Measurements from ENCODE around the gene TAS2R39.
"Not testable (repeated sequence)": the region's sequence is repeated elsewhere in the genome, so short reads cannot be mapped to it uniquely, and the experiment has no call there.

TAS2R39 gene

DNA sequence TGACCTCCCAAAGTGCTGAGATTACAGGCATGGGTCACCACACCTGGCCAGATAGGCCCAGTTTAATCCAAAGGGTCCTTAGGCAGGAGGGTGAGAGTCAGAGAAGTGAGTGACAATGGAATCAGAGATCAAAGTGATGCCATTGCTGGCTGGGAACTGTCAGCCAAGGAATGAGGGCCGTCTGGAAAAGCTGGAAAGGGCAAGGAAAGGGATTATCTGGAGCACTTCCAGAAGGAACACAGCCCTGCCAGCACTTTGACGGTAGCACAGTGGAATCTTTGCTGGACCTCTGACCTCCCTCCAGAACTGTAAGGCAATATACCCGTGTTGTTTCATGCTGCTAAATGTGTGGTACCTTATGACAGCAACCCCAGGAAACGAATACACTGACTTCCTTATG lies 27.3 kb downstream of the TAS2R39 start:
- H3K79me2 ChIP-seq (ENCODE audit: insufficient read depth, low read length): no peaks in the 10 kb centered on the region
- H3F3A ChIP-seq (ENCODE audit: insufficient read depth): no peaks in the 10 kb centered on the region
- H3K27me3 ChIP-seq (ENCODE audit: low read length): no peaks in the 10 kb centered on the region
- no peaks in the 10 kb centered on the region for H4K20me1 ChIP-seq (ENCODE audit: low read depth, low read length)
- TF ChIP-seq, protein P1, sequence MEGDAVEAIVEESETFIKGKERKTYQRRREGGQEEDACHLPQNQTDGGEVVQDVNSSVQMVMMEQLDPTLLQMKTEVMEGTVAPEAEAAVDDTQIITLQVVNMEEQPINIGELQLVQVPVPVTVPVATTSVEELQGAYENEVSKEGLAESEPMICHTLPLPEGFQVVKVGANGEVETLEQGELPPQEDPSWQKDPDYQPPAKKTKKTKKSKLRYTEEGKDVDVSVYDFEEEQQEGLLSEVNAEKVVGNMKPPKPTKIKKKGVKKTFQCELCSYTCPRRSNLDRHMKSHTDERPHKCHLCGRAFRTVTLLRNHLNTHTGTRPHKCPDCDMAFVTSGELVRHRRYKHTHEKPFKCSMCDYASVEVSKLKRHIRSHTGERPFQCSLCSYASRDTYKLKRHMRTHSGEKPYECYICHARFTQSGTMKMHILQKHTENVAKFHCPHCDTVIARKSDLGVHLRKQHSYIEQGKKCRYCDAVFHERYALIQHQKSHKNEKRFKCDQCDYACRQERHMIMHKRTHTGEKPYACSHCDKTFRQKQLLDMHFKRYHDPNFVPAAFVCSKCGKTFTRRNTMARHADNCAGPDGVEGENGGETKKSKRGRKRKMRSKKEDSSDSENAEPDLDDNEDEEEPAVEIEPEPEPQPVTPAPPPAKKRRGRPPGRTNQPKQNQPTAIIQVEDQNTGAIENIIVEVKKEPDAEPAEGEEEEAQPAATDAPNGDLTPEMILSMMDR (IDR thresholded peaks at IDR 0.05; ENCODE audit: insufficient read depth, low read length, poor library complexity, severe bottlenecking): no peak
- no peak for TF ChIP-seq EZH2phosphoT487 (conservative IDR thresholded peaks at IDR 0.05; ENCODE audit: low read length)
- H3K9ac ChIP-seq (ENCODE audit: low read length): no peak overlapping the region
- no peaks in the 10 kb centered on the region for H3K9me2 ChIP-seq (replicated peaks; ENCODE audit: insufficient read depth, low read length)
- no peak overlapping the region for H3K4me2 ChIP-seq (ENCODE audit: low read depth, low read length, poor library complexity, severe bottlenecking)
- H2AFZ ChIP-seq (ENCODE audit: low read depth, low read length, severe bottlenecking): no peak overlapping the region
- no peak overlapping the region for H3K27ac ChIP-seq (ENCODE audit: low read depth, low read length)
- H3K9me3 ChIP-seq (ENCODE audit: insufficient read depth, low read length): no peaks in the 10 kb centered on the region
- H3K4me3 ChIP-seq (ENCODE audit: insufficient read depth, low read length, poor library complexity, severe bottlenecking): no peak overlapping the region
- no peaks in the 10 kb centered on the region for H3K36me3 ChIP-seq (ENCODE audit: low read length)

DNA sequence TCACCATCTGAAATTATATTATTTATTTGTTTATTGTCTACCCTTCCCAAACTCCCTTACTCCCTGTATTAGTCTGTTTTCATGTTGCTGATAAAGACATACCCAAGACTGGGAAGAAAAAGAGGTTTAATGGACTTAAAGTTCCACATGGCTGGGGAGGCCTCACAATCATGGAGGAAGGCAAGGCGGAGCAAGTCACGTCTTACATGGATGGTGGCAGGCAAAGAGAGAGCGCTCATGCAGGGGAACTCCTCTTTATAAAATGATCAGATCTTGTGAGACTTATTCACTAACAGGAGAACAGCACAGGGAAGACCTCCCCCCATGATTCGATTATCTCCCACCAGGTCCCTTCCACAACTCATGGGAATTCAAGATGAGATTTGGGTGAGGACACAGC lies 30.3 kb downstream of the TAS2R39 start:
- H3K4me2 ChIP-seq (ENCODE audit: low read depth, low read length, poor library complexity, severe bottlenecking); H4K20me1 ChIP-seq (ENCODE audit: low read depth, low read length); H3K27me3 ChIP-seq (ENCODE audit: low read length); H2AFZ ChIP-seq (ENCODE audit: low read depth, low read length, severe bottlenecking); H3K9ac ChIP-seq (ENCODE audit: low read length); H3K79me2 ChIP-seq (ENCODE audit: insufficient read depth, low read length); H3K9me2 ChIP-seq (replicated peaks; ENCODE audit: insufficient read depth, low read length); H3K36me3 ChIP-seq (ENCODE audit: low read length); H3K4me3 ChIP-seq (ENCODE audit: insufficient read depth, low read length, poor library complexity, severe bottlenecking); H3K9me3 ChIP-seq (ENCODE audit: insufficient read depth, low read length); H3F3A ChIP-seq (ENCODE audit: insufficient read depth); H3K27ac ChIP-seq (ENCODE audit: low read depth, low read length): not testable (repeated sequence)

DNA sequence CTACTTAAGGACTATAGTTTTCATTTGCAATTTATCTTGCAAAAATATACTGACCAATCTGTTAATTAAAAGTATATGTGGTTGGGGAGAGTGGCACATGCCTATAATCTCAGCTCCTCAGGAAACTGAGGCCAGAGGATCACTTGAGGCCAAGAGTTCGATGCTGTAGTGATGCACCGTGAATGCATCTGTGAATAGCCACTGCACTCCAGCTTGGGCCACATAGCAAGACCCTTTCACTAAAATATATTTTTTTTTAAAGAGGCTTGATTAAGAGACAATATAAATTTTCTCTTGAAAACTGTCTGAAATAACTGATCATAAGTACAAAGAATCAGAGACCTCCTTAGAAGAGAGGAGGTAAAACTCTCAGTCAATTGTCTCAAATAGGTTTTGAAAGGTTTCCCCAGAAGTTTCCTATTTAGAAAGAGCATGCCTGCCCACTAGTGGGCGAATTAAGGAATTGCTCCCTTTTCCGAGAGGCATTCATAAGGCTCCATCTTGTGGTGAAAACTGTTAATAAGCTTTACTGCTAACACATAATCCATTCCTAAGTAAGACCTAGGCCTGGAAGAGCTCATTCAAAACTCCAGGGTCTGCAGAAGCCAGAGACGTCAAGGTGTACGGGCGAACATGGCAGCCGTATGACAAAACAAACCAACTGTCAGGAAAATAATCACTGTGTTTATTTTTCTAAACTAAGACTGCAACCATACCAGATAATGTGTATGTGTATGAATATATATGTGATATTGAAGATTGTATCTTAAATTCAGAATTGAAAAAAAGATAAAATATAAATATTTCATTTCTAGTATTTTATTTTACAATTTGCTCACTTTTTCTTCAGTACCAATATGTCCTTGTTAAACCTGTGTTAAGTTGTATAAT lies 31.8 kb downstream of the TAS2R39 start:
- H3K9ac ChIP-seq (ENCODE audit: low read length): no peak overlapping the region
- H3K79me2 ChIP-seq (ENCODE audit: insufficient read depth, low read length): no peaks in the 10 kb centered on the region
- no peaks in the 10 kb centered on the region for H3F3A ChIP-seq (ENCODE audit: insufficient read depth)
- H3K36me3 ChIP-seq (ENCODE audit: low read length): no peaks in the 10 kb centered on the region
- no peak overlapping the region for H3K4me2 ChIP-seq (ENCODE audit: low read depth, low read length, poor library complexity, severe bottlenecking)
- H2AFZ ChIP-seq (ENCODE audit: low read depth, low read length, severe bottlenecking): no peak overlapping the region
- H4K20me1 ChIP-seq (ENCODE audit: low read depth, low read length): no peaks in the 10 kb centered on the region
- TF ChIP-seq, protein P1 (IDR thresholded peaks at IDR 0.05; ENCODE audit: insufficient read depth, low read length, poor library complexity, severe bottlenecking): peak; percentile 98
- no peak for TF ChIP-seq EZH2phosphoT487 (conservative IDR thresholded peaks at IDR 0.05; ENCODE audit: low read length)
- no peak overlapping the region for H3K27ac ChIP-seq (ENCODE audit: low read depth, low read length)
- H3K4me3 ChIP-seq (ENCODE audit: insufficient read depth, low read length, poor library complexity, severe bottlenecking): no peak overlapping the region
- H3K27me3 ChIP-seq (ENCODE audit: low read length): no peaks in the 10 kb centered on the region
- no peaks in the 10 kb centered on the region for H3K9me2 ChIP-seq (replicated peaks; ENCODE audit: insufficient read depth, low read length)
- no peaks in the 10 kb centered on the region for H3K9me3 ChIP-seq (ENCODE audit: insufficient read depth, low read length)

DNA sequence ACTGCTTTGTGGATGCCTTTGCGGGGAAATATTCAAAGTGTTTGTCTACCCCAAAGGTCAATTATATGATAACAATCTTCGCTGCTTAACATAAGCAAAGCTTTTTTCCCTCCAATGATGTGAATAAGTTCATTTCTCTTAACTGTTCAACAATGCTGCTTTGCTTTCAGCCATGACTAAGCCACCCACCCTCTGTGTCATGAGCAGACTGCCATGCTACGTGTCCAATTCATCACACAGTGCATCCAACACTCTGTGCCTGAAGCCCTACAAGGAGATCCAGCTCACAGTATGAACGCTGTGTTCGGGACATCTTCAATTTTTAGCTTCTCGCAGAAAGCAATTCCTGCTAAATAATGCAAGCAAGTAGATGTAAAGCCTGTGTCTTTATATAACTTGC lies 32.9 kb downstream of the TAS2R39 start:
- Histone ChIP-seq H4K20me1 (ENCODE audit: low read depth, low read length) (no peaks in the 10 kb centered on the region), H3F3A (ENCODE audit: insufficient read depth) (no peaks in the 10 kb centered on the region), H3K9me2 (replicated peaks; ENCODE audit: insufficient read depth, low read length) (no peaks in the 10 kb centered on the region), H3K27ac (ENCODE audit: low read depth, low read length) (no peak overlapping the region), H3K36me3 (ENCODE audit: low read length) (no peaks in the 10 kb centered on the region), H3K9me3 (ENCODE audit: insufficient read depth, low read length) (no peaks in the 10 kb centered on the region), H3K27me3 (ENCODE audit: low read length) (no peaks in the 10 kb centered on the region), H3K9ac (ENCODE audit: low read length) (no peak overlapping the region), H3K4me2 (ENCODE audit: low read depth, low read length, poor library complexity, severe bottlenecking) (no peak overlapping the region), H3K4me3 (ENCODE audit: insufficient read depth, low read length, poor library complexity, severe bottlenecking) (no peak overlapping the region), H2AFZ (ENCODE audit: low read depth, low read length, severe bottlenecking) (no peak overlapping the region), H3K79me2 (ENCODE audit: insufficient read depth, low read length) (no peaks in the 10 kb centered on the region)
- no peak for TF ChIP-seq EZH2phosphoT487 (conservative IDR thresholded peaks at IDR 0.05; ENCODE audit: low read length)
- TF ChIP-seq, protein P1 (IDR thresholded peaks at IDR 0.05; ENCODE audit: insufficient read depth, low read length, poor library complexity, severe bottlenecking): no peak
